HG02973 (cell line): ENCODE measurements around the gene SIGLECL1.

Experiments used
- ATAC-seq: cut with Tn5 transposase; IDR thresholded peaks from one replicate; pipeline ENCODE4 v1.9.1; 2021; ENCODE audit warnings: moderate library complexity; ENCODE audit not compliant: unreplicated experiment

The SIGLECL1 gene

GRCh38 chr19:51295382-51296126, 44.7 kb downstream of the SIGLECL1 start:
- ATAC-seq, result no peak

GRCh38 chr19:51296336-51297093, 45.6 kb downstream of the SIGLECL1 start:
- ATAC-seq, result no peak

- ATAC-seq, result no peak
Observed at GRCh38 chr19:51297406-51297805, 46.5 kb downstream of the SIGLECL1 start.

- no peak for ATAC-seq
Observed at GRCh38 chr19:51301266-51301665, 50.4 kb downstream of the SIGLECL1 start.

- ATAC-seq, result no peak
Observed at GRCh38 chr19:51305479-51305878, 54.6 kb downstream of the SIGLECL1 start.

GRCh38 chr19:51311351-51312257, 60.7 kb downstream of the SIGLECL1 start, which contains the start of gene IGLON5:
Gene IGLON5, plus strand, starts transcription at chr19:51311644. Its CDS starts 204 bp downstream, at chr19:51311848.
- ATAC-seq, result no peak

GRCh38 chr19:51316688-51317087, 65.8 kb downstream of the SIGLECL1 start:
- no peak for ATAC-seq

GRCh38 chr19:51317376-51317775, 66.5 kb downstream of the SIGLECL1 start:
- ATAC-seq, result no peak

- no peak for ATAC-seq
Observed at GRCh38 chr19:51317968-51318367, 67.1 kb downstream of the SIGLECL1 start.
